Measurements from ENCODE around the gene USP44.

- TF ChIP-seq, protein P1, sequence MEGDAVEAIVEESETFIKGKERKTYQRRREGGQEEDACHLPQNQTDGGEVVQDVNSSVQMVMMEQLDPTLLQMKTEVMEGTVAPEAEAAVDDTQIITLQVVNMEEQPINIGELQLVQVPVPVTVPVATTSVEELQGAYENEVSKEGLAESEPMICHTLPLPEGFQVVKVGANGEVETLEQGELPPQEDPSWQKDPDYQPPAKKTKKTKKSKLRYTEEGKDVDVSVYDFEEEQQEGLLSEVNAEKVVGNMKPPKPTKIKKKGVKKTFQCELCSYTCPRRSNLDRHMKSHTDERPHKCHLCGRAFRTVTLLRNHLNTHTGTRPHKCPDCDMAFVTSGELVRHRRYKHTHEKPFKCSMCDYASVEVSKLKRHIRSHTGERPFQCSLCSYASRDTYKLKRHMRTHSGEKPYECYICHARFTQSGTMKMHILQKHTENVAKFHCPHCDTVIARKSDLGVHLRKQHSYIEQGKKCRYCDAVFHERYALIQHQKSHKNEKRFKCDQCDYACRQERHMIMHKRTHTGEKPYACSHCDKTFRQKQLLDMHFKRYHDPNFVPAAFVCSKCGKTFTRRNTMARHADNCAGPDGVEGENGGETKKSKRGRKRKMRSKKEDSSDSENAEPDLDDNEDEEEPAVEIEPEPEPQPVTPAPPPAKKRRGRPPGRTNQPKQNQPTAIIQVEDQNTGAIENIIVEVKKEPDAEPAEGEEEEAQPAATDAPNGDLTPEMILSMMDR (IDR thresholded peaks at IDR 0.05), result no peak
- no peak for TF ChIP-seq SMC3 (IDR thresholded peaks at IDR 0.05; ENCODE audit: low read depth, low read length)
- TF ChIP-seq TCF12 (IDR thresholded peaks at IDR 0.05), result no peak
- no peak for TF ChIP-seq JUND (IDR thresholded peaks at IDR 0.05)
- no peak for TF ChIP-seq SIN3A (IDR thresholded peaks at IDR 0.05; ENCODE audit: borderline replicate concordance, low read depth, low read length)
- TF ChIP-seq, protein P2, sequence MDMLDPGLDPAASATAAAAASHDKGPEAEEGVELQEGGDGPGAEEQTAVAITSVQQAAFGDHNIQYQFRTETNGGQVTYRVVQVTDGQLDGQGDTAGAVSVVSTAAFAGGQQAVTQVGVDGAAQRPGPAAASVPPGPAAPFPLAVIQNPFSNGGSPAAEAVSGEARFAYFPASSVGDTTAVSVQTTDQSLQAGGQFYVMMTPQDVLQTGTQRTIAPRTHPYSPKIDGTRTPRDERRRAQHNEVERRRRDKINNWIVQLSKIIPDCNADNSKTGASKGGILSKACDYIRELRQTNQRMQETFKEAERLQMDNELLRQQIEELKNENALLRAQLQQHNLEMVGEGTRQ (IDR thresholded peaks at IDR 0.05; ENCODE audit: borderline replicate concordance, low read depth, low read length), result no peak
- TF ChIP-seq RAD21 (IDR thresholded peaks at IDR 0.05; ENCODE audit: low read length), result no peak
- no peak for TF ChIP-seq POLR2AphosphoS5 (IDR thresholded peaks at IDR 0.05; ENCODE audit: low read depth, low read length)
- TF ChIP-seq USF1 (IDR thresholded peaks at IDR 0.05; ENCODE audit: borderline replicate concordance, low read depth), result no peak
- TF ChIP-seq, protein P3, sequence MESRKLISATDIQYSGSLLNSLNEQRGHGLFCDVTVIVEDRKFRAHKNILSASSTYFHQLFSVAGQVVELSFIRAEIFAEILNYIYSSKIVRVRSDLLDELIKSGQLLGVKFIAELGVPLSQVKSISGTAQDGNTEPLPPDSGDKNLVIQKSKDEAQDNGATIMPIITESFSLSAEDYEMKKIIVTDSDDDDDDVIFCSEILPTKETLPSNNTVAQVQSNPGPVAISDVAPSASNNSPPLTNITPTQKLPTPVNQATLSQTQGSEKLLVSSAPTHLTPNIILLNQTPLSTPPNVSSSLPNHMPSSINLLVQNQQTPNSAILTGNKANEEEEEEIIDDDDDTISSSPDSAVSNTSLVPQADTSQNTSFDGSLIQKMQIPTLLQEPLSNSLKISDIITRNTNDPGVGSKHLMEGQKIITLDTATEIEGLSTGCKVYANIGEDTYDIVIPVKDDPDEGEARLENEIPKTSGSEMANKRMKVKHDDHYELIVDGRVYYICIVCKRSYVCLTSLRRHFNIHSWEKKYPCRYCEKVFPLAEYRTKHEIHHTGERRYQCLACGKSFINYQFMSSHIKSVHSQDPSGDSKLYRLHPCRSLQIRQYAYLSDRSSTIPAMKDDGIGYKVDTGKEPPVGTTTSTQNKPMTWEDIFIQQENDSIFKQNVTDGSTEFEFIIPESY (IDR thresholded peaks at IDR 0.05; ENCODE audit: borderline replicate concordance, low read depth), result no peak
- TF ChIP-seq, protein P4, sequence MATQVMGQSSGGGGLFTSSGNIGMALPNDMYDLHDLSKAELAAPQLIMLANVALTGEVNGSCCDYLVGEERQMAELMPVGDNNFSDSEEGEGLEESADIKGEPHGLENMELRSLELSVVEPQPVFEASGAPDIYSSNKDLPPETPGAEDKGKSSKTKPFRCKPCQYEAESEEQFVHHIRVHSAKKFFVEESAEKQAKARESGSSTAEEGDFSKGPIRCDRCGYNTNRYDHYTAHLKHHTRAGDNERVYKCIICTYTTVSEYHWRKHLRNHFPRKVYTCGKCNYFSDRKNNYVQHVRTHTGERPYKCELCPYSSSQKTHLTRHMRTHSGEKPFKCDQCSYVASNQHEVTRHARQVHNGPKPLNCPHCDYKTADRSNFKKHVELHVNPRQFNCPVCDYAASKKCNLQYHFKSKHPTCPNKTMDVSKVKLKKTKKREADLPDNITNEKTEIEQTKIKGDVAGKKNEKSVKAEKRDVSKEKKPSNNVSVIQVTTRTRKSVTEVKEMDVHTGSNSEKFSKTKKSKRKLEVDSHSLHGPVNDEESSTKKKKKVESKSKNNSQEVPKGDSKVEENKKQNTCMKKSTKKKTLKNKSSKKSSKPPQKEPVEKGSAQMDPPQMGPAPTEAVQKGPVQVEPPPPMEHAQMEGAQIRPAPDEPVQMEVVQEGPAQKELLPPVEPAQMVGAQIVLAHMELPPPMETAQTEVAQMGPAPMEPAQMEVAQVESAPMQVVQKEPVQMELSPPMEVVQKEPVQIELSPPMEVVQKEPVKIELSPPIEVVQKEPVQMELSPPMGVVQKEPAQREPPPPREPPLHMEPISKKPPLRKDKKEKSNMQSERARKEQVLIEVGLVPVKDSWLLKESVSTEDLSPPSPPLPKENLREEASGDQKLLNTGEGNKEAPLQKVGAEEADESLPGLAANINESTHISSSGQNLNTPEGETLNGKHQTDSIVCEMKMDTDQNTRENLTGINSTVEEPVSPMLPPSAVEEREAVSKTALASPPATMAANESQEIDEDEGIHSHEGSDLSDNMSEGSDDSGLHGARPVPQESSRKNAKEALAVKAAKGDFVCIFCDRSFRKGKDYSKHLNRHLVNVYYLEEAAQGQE (IDR thresholded peaks at IDR 0.05; ENCODE audit: low read depth, low read length), result no peak
Measured at GRCh38 chr12:95551913-95552516, 739 bp upstream of the USP44 start.
